Stimulated activated naive CD8-positive, alpha-beta T cell treated with anti-CD3 and anti-CD28 coated beads, Interleukin-15, Interleukin-2, amounts not matched to agents 100 ng/mL and 50 ng/mL, for 24 hours (primary cell): ENCODE results near the gene SLC35F2.

Experiments used
- H3K27ac Mint-ChIP-seq: one replicate; pipeline ENCODE4 v1.8.0; 2021; ENCODE audit warnings: mild to moderate bottlenecking, mixed read lengths
- H3K27me3 Mint-ChIP-seq: one replicate; pipeline ENCODE4 v1.8.0; 2021; ENCODE audit warnings: mixed read lengths
- H3K36me3 Mint-ChIP-seq: one replicate; pipeline ENCODE4 v1.8.0; 2021; ENCODE audit warnings: low read depth, mixed read lengths
- H3K4me1 Mint-ChIP-seq: one replicate; pipeline ENCODE4 v1.8.0; 2021; ENCODE audit warnings: low read depth, mixed read lengths
- H3K4me3 Mint-ChIP-seq: one replicate; pipeline ENCODE4 v1.8.0; 2021; ENCODE audit warnings: mild to moderate bottlenecking, mixed read lengths
- H3K9me3 Mint-ChIP-seq: one replicate; pipeline ENCODE4 v1.8.0; 2021; ENCODE audit warnings: mixed read lengths

The SLC35F2 gene

GRCh38 chr11:107821199-107821927 lies 37.2 kb downstream of the SLC35F2 start:
- no peak overlapping the region for H3K27ac Mint-ChIP-seq
- H3K27me3 Mint-ChIP-seq = no peaks in the 10 kb centered on the region
- peaks cover 12% of the 10 kb centered on the region for H3K36me3 Mint-ChIP-seq
- no peak overlapping the region for H3K4me3 Mint-ChIP-seq
- no peaks in the 10 kb centered on the region for H3K9me3 Mint-ChIP-seq
- H3K4me1 Mint-ChIP-seq = peaks cover 21% of the 10 kb centered on the region

GRCh38 chr11:107819361-107820014 lies 39.1 kb downstream of the SLC35F2 start:
- peaks cover 9% of the 10 kb centered on the region for H3K36me3 Mint-ChIP-seq
- no peaks in the 10 kb centered on the region for H3K9me3 Mint-ChIP-seq
- no peaks in the 10 kb centered on the region for H3K27me3 Mint-ChIP-seq
- H3K4me1 Mint-ChIP-seq = peaks cover 10% of the 10 kb centered on the region
- H3K4me3 Mint-ChIP-seq = no peak overlapping the region
- no peak overlapping the region for H3K27ac Mint-ChIP-seq

- no peak overlapping the region for H3K27ac Mint-ChIP-seq
- peaks cover 5% of the 10 kb centered on the region for H3K4me1 Mint-ChIP-seq
- no peaks in the 10 kb centered on the region for H3K9me3 Mint-ChIP-seq
- peaks cover 9% of the 10 kb centered on the region for H3K36me3 Mint-ChIP-seq
- no peaks in the 10 kb centered on the region for H3K27me3 Mint-ChIP-seq
- H3K4me3 Mint-ChIP-seq = no peak overlapping the region
These were observed 40.1 kb downstream of the SLC35F2 start for GRCh38 chr11:107818491-107818890.

- Mint-ChIP-seq H3K36me3 (peaks cover 23% of the 10 kb centered on the region), H3K4me3 (no peak overlapping the region), H3K27me3 (no peaks in the 10 kb centered on the region), H3K9me3 (no peaks in the 10 kb centered on the region), H3K27ac (no peak overlapping the region), H3K4me1 (peaks cover 5% of the 10 kb centered on the region)
These were observed 42.6 kb downstream of the SLC35F2 start for GRCh38 chr11:107816028-107816427.

GRCh38 chr11:107810875-107811274 lies 47.7 kb downstream of the SLC35F2 start:
- peaks cover 56% of the 10 kb centered on the region for H3K36me3 Mint-ChIP-seq
- no peaks in the 10 kb centered on the region for H3K27me3 Mint-ChIP-seq
- no peak overlapping the region for H3K4me3 Mint-ChIP-seq
- no peaks in the 10 kb centered on the region for H3K9me3 Mint-ChIP-seq
- no peaks in the 10 kb centered on the region for H3K4me1 Mint-ChIP-seq
- no peak overlapping the region for H3K27ac Mint-ChIP-seq

GRCh38 chr11:107808521-107808920 lies 50.1 kb downstream of the SLC35F2 start:
- Mint-ChIP-seq H3K27ac (no peak overlapping the region), H3K36me3 (peaks cover 73% of the 10 kb centered on the region), H3K27me3 (no peaks in the 10 kb centered on the region), H3K4me3 (no peak overlapping the region), H3K4me1 (no peaks in the 10 kb centered on the region), H3K9me3 (no peaks in the 10 kb centered on the region)

GRCh38 chr11:107804971-107805370 lies 53.6 kb downstream of the SLC35F2 start:
- Mint-ChIP-seq H3K4me1 (no peaks in the 10 kb centered on the region), H3K4me3 (no peak overlapping the region), H3K36me3 (peaks cover 79% of the 10 kb centered on the region), H3K9me3 (no peaks in the 10 kb centered on the region), H3K27me3 (no peaks in the 10 kb centered on the region), H3K27ac (no peak overlapping the region)

GRCh38 chr11:107804211-107804610 lies 54.4 kb downstream of the SLC35F2 start:
- no peaks in the 10 kb centered on the region for H3K4me1 Mint-ChIP-seq
- H3K27ac Mint-ChIP-seq = no peak overlapping the region
- H3K4me3 Mint-ChIP-seq = no peak overlapping the region
- H3K9me3 Mint-ChIP-seq = no peaks in the 10 kb centered on the region
- H3K36me3 Mint-ChIP-seq = peaks cover 73% of the 10 kb centered on the region
- H3K27me3 Mint-ChIP-seq = no peaks in the 10 kb centered on the region

GRCh38 chr11:107801641-107802040 lies 56.9 kb downstream of the SLC35F2 start:
- H3K9me3 Mint-ChIP-seq = no peaks in the 10 kb centered on the region
- H3K4me3 Mint-ChIP-seq = no peak overlapping the region
- no peaks in the 10 kb centered on the region for H3K4me1 Mint-ChIP-seq
- no peaks in the 10 kb centered on the region for H3K27me3 Mint-ChIP-seq
- no peak overlapping the region for H3K27ac Mint-ChIP-seq
- H3K36me3 Mint-ChIP-seq = peaks cover 71% of the 10 kb centered on the region

- no peaks in the 10 kb centered on the region for H3K9me3 Mint-ChIP-seq
- H3K4me3 Mint-ChIP-seq = no peak overlapping the region
- H3K36me3 Mint-ChIP-seq = peaks cover 74% of the 10 kb centered on the region
- no peaks in the 10 kb centered on the region for H3K27me3 Mint-ChIP-seq
- H3K4me1 Mint-ChIP-seq = no peaks in the 10 kb centered on the region
- no peak overlapping the region for H3K27ac Mint-ChIP-seq
These were observed 59.2 kb downstream of the SLC35F2 start for GRCh38 chr11:107799218-107799859.

- Mint-ChIP-seq H3K4me1 (peaks cover 8% of the 10 kb centered on the region), H3K36me3 (peaks cover 68% of the 10 kb centered on the region), H3K27me3 (no peaks in the 10 kb centered on the region), H3K4me3 (no peak overlapping the region), H3K9me3 (no peaks in the 10 kb centered on the region), H3K27ac (no peak overlapping the region)
These were observed 66.5 kb downstream of the SLC35F2 start for GRCh38 chr11:107792049-107792443.

- no peak overlapping the region for H3K4me3 Mint-ChIP-seq
- H3K4me1 Mint-ChIP-seq = peaks cover 8% of the 10 kb centered on the region
- no peaks in the 10 kb centered on the region for H3K27me3 Mint-ChIP-seq
- H3K9me3 Mint-ChIP-seq = no peaks in the 10 kb centered on the region
- peaks cover 63% of the 10 kb centered on the region for H3K36me3 Mint-ChIP-seq
- peak overlapping the region; percentile 7 for H3K27ac Mint-ChIP-seq
These were observed 67.1 kb downstream of the SLC35F2 start for GRCh38 chr11:107791343-107792048.

- peaks cover 12% of the 10 kb centered on the region for H3K4me1 Mint-ChIP-seq
- H3K27me3 Mint-ChIP-seq = no peaks in the 10 kb centered on the region
- peaks cover 45% of the 10 kb centered on the region for H3K36me3 Mint-ChIP-seq
- no peak overlapping the region for H3K4me3 Mint-ChIP-seq
- H3K27ac Mint-ChIP-seq = no peak overlapping the region
- no peaks in the 10 kb centered on the region for H3K9me3 Mint-ChIP-seq
These were observed 68.8 kb downstream of the SLC35F2 start for GRCh38 chr11:107789767-107790166.

GRCh38 chr11:107787733-107788132 lies 70.9 kb downstream of the SLC35F2 start:
- Mint-ChIP-seq H3K4me3 (no peak overlapping the region), H3K9me3 (no peaks in the 10 kb centered on the region), H3K27ac (no peak overlapping the region), H3K36me3 (peaks cover 27% of the 10 kb centered on the region), H3K4me1 (peaks cover 12% of the 10 kb centered on the region), H3K27me3 (no peaks in the 10 kb centered on the region)

GRCh38 chr11:107785401-107785800 lies 73.2 kb downstream of the SLC35F2 start:
- Mint-ChIP-seq H3K4me1 (peaks cover 4% of the 10 kb centered on the region), H3K27ac (no peak overlapping the region), H3K27me3 (peaks cover 3% of the 10 kb centered on the region), H3K36me3 (peaks cover 8% of the 10 kb centered on the region), H3K9me3 (no peaks in the 10 kb centered on the region), H3K4me3 (no peak overlapping the region)
